ENCODE measurements around the gene FARS2. TPM values are rescaled to one million over a fixed set of nuclear protein-coding genes. Genes with fewer than 3 reads are reported as not detected.

FARS2 gene
- total RNA-seq, 1 donor from 2014 or later = 24.8 TPM

DNA sequence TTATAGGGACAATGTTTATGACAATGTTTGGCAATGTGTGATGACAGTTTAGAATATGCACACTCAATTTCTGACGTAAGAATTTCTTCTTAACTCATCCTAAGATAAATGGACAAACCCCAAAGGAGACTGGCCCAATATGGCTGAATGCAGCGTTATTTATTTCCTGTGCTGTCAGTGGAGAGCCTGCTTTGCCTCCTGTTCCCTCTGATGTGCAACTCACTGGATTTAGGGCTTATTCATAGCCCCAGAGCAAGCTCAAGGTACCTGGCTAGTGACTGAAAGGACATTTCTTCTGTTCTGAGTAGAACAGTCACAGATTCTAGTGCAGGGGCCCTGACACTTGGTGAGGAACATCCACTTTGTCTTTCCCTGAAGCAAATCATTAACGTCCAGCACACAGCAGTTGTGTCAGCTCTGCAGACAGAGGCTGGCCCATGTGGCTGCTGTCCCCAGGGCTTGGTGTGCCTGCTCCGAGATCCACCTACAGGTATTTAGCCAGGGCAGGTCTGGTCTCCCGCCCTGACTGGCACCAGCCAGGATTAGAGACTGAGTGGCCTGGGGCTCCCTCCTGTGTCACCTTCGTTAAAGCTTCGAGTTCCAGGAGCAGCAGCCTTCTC is 64.8 kb downstream of the FARS2 start:
- no peak for DNase-seq

GRCh38 chr6:5328800-5329199 is 67.5 kb downstream of the FARS2 start:
- DNase-seq = no peak

GRCh38 chr6:5331845-5332442 is 70.6 kb downstream of the FARS2 start:
- DNase-seq = no peak

GRCh38 chr6:5333658-5334057 is 72.3 kb downstream of the FARS2 start:
- DNase-seq = no peak

GRCh38 chr6:5334341-5334740 is 73.0 kb downstream of the FARS2 start:
- no peak for DNase-seq

- DNase-seq = no peak
Measured at GRCh38 chr6:5335020-5335419, 73.7 kb downstream of the FARS2 start.

DNA sequence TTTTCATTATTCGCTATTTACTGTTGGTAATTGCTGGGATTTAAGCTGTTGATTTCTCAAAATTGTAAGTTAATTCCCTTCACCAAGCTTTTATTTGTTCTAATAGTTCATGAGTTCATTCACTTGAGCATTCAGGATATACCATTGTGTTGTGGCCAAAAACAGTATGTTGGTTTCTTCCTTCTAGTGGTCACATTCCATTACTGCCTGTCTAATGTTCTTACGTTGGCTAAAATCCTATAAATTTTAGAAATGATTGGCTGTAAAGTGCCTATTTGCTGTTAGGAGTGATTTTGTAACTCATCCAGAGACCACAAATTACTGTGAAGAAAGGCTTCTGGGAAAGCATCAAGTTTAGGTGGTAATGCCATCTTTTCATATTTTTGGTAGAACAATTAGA is 76.3 kb downstream of the FARS2 start:
- DNase-seq = no peak

GRCh38 chr6:5338177-5338960 is 77.1 kb downstream of the FARS2 start:
- DNase-seq = no peak

GRCh38 chr6:5339786-5340185 is 78.5 kb downstream of the FARS2 start:
- DNase-seq = no peak

DNA sequence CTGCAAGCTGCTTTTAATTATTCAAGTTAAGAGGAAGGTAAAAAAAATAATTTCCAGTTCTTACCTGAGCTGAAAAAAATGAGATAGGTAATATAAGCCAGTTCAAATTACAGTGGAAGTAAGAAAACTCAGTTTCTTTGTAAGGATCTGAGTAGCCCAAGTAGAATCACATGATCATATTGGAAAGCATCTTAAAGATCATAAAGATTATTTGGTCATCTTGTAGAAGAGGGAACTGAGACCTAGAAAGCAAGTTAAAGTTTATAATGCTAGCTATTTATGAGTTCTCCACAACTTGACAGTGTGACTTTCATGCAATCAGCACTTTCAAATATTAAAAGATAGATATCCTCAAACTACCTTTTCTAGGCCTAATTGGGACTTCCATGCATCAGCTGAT is 80.5 kb downstream of the FARS2 start:
- DNase-seq = no peak

GRCh38 chr6:5343998-5344397 is 82.7 kb downstream of the FARS2 start:
- no peak for DNase-seq

GRCh38 chr6:5345324-5345723 is 84.0 kb downstream of the FARS2 start:
- DNase-seq = no peak

DNA sequence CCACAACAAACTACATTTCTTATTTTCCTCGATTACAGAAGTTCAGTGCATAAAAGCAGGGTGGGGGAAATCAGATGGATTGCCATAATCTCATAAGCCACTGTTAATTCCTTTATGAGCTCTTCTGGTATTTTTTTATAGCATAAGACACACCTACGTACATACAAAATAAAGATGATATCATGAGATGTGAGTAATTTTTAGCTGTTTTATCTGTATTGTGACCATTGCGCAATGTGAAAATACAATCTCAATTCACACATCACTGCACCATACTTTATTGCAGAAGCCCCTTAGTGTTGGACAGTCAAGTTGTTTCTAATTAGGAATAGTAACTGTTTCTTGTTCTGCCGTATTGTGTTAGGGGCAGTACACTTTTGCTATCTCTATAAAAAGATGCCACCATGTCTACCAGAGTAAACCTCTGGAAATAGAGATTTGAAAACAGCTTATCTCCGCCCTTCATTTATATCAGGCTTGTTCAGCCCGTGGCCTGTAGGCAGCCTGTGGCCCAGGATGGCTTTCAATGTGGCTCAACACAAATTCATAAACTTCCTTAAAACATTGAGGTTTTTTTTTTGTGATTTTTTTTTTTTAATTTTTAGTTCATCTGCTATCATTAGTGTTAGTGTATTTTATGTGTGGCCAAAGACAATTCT is 90.4 kb downstream of the FARS2 start:
- DNase-seq = no peak

DNA sequence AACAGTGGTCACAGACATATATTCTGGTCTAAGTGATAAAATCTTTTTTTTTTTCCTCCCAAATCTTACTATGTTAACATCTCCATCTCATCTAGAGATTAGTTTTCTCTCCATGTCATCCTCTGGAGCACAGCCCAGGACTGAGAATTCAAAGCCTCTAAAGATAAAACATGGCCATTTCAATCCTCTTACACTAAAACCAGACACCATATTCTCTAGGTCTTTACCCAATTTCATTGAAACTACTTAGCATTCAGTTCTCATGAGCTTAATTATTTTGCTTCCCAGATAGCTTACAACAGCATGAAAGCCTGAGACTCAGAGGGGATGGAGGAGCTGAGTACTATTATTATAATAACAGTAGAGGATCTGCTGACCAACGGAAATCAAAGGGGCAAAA is 92.7 kb downstream of the FARS2 start:
- DNase-seq = no peak

- DNase-seq = no peak
Measured at GRCh38 chr6:5357486-5357885, 96.2 kb downstream of the FARS2 start.

DNA sequence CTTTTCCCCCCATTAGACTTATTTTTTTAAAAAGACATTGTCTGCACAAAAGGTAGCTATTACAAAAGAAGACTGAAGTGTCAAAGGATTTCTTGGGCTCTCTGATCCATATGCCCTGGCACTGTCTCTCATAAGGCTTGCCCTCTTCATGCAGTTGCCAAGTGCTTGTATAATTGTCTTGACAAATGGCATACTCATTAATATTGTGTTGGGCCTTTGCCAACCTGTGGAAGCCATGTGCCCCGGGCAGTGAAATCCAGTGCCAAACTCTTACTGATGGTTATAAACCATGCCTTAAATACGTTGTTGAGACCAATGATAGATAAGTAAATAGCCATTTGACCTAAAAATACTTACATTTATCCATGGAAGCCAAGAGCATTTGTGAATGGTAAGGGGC is 98.1 kb downstream of the FARS2 start:
- no peak for DNase-seq

- DNase-seq = no peak
Measured at GRCh38 chr6:5361396-5361795, 100.1 kb downstream of the FARS2 start.

GRCh38 chr6:5365436-5366195 is 104.3 kb downstream of the FARS2 start:
- no peak for DNase-seq

DNA sequence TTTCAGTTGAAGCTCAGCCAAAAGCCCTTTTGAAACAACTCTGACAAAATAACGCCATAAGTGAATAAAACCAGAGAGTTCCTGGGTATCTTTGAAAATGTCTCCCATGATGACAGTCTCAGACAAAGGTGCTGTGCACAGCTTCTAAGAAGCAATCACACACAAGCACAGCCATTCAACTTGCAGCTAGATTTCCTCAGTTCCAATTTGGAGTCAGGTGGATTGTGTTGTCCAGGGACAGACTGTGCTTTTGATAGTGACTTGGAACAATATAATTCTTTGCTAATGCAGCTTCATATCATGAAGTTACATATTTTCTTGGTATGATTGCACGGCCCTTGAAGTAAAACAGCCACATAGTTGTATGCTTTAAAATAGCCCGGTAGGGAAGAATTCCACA is 105.6 kb downstream of the FARS2 start:
- DNase-seq = no peak

DNA sequence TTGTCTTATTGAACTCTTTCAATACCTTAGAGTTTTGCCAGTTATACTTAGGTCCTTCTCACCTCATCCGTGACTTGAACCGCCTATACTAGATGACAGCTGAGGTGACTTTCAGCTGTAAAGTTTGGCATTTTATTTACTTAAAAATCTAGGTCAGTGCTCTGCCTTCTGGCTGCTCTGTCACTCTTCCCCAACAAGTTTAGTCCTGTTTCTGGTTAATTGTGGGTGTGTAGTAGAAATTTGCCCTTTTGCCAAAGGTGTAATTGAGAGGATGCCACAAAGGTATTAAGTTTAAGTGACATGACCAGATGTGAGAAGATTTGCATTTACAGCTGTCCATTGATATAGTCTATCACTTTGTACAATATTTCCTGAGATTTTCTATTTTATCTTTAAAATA is 106.2 kb downstream of the FARS2 start:
- no peak for DNase-seq

DNA sequence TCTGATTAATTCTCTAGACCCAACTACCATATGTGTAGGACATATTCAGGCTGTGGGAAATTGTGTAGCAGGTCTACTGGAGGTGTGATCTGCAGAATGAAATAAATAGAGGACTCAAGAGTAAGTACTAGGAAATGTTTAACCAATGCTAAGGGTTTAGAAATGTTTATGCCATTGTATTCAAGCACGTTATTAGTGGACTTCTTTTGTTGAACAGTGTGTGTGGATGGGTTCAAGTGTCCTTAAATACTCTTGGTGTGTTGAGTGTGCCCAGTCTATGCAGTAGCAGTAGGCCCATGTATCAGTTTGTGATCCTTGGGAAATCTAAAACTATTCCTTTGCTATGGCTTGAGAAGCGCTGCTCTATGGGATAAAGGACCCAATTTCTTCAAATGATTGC is 112.1 kb downstream of the FARS2 start:
- DNase-seq = no peak

DNA sequence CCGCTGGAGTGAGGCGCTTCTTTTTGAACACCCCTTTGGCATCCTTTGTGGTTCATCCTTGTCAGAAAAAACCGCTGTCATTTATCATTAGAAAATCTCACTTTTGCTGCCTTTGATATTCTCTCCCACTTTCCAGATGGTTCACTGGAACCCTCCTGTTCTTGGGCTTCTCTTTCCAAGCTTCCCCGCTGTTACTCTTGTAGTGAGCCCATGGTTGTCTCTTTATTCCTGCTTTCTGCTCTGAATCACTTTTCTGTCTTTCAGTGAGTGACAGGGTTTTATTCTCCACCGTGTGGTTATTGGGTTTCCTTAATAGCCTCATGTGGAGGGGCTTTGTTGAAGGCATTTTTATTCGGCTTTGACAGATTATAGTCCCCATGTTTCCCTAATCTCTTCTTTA is 117.0 kb downstream of the FARS2 start:
- no peak for DNase-seq

All from occipital lobe (tissue), 2 donors.